ENCODE measurements around the gene BCL2L2.

BCL2L2 gene

GRCh38 chr14:23354990-23355389 is 48.4 kb downstream of the BCL2L2 start:
- no peak overlapping the region for H3K4me3 ChIP-seq (ENCODE audit: insufficient read length, low read depth)
- no peak for DNase-seq (ENCODE audit: low read depth, low spot score)
- H3K4me1 ChIP-seq (ENCODE audit: insufficient read depth, insufficient read length) = no peaks in the 10 kb centered on the region
- H3K36me3 ChIP-seq (ENCODE audit: insufficient read depth, insufficient read length, low read length) = peaks cover 60% of the 10 kb centered on the region
- no peak for TF ChIP-seq YY1 (IDR thresholded peaks at IDR 0.05; ENCODE audit: insufficient read depth, insufficient read length)
- TF ChIP-seq ZNF274 (IDR thresholded peaks at IDR 0.05; ENCODE audit: low read depth, low read length) = no peak
- TF ChIP-seq SUZ12 (IDR thresholded peaks at IDR 0.05; ENCODE audit: extremely low read depth, insufficient read depth, insufficient read length) = no peak
- no peak overlapping the region for H3K9ac ChIP-seq (ENCODE audit: insufficient read length, low read depth)
- no peaks in the 10 kb centered on the region for H3K9me3 ChIP-seq (ENCODE audit: insufficient read depth, low read length)
- peaks cover 9% of the 10 kb centered on the region for H3K27me3 ChIP-seq (ENCODE audit: insufficient read depth, insufficient read length)

- no peak overlapping the region for H3K9ac ChIP-seq (ENCODE audit: insufficient read length, low read depth)
- H3K4me3 ChIP-seq (ENCODE audit: insufficient read length, low read depth) = no peak overlapping the region
- DNase-seq (ENCODE audit: low read depth, low spot score) = no peak
- no peak for TF ChIP-seq YY1 (IDR thresholded peaks at IDR 0.05; ENCODE audit: insufficient read depth, insufficient read length)
- TF ChIP-seq SUZ12 (IDR thresholded peaks at IDR 0.05; ENCODE audit: extremely low read depth, insufficient read depth, insufficient read length) = no peak
- no peak for TF ChIP-seq ZNF274 (IDR thresholded peaks at IDR 0.05; ENCODE audit: low read depth, low read length)
- H3K4me1 ChIP-seq (ENCODE audit: insufficient read depth, insufficient read length) = no peaks in the 10 kb centered on the region
- peaks cover 64% of the 10 kb centered on the region for H3K36me3 ChIP-seq (ENCODE audit: insufficient read depth, insufficient read length, low read length)
- H3K27me3 ChIP-seq (ENCODE audit: insufficient read depth, insufficient read length) = peaks cover 8% of the 10 kb centered on the region
- no peaks in the 10 kb centered on the region for H3K9me3 ChIP-seq (ENCODE audit: insufficient read depth, low read length)
These were observed 49.3 kb downstream of the BCL2L2 start for GRCh38 chr14:23355871-23356435.

GRCh38 chr14:23356662-23357061 is 50.0 kb downstream of the BCL2L2 start:
- Histone ChIP-seq H3K36me3 (ENCODE audit: insufficient read depth, insufficient read length, low read length) (peaks cover 63% of the 10 kb centered on the region), H3K4me1 (ENCODE audit: insufficient read depth, insufficient read length) (no peaks in the 10 kb centered on the region), H3K27me3 (ENCODE audit: insufficient read depth, insufficient read length) (peaks cover under 1% of the 10 kb centered on the region), H3K4me3 (ENCODE audit: insufficient read length, low read depth) (no peak overlapping the region), H3K9me3 (ENCODE audit: insufficient read depth, low read length) (no peaks in the 10 kb centered on the region), H3K9ac (ENCODE audit: insufficient read length, low read depth) (no peak overlapping the region)
- no peak for DNase-seq (ENCODE audit: low read depth, low spot score)
- TF ChIP-seq YY1 (IDR thresholded peaks at IDR 0.05; ENCODE audit: insufficient read depth, insufficient read length) = no peak
- TF ChIP-seq ZNF274 (IDR thresholded peaks at IDR 0.05; ENCODE audit: low read depth, low read length) = no peak
- no peak for TF ChIP-seq SUZ12 (IDR thresholded peaks at IDR 0.05; ENCODE audit: extremely low read depth, insufficient read depth, insufficient read length)

- TF ChIP-seq ZNF274 (IDR thresholded peaks at IDR 0.05; ENCODE audit: low read depth, low read length) (no peak), YY1 (IDR thresholded peaks at IDR 0.05; ENCODE audit: insufficient read depth, insufficient read length) (no peak), SUZ12 (IDR thresholded peaks at IDR 0.05; ENCODE audit: extremely low read depth, insufficient read depth, insufficient read length) (no peak)
- Histone ChIP-seq H3K4me3 (ENCODE audit: insufficient read length, low read depth) (no peak overlapping the region), H3K9me3 (ENCODE audit: insufficient read depth, low read length) (no peaks in the 10 kb centered on the region), H3K4me1 (ENCODE audit: insufficient read depth, insufficient read length) (no peaks in the 10 kb centered on the region), H3K9ac (ENCODE audit: insufficient read length, low read depth) (no peak overlapping the region), H3K27me3 (ENCODE audit: insufficient read depth, insufficient read length) (no peaks in the 10 kb centered on the region), H3K36me3 (ENCODE audit: insufficient read depth, insufficient read length, low read length) (peaks cover 69% of the 10 kb centered on the region)
- DNase-seq (ENCODE audit: low read depth, low spot score) = no peak
These were observed 50.6 kb downstream of the BCL2L2 start for GRCh38 chr14:23357261-23357660.

GRCh38 chr14:23358042-23358441 is 51.4 kb downstream of the BCL2L2 start:
- Histone ChIP-seq H3K4me3 (ENCODE audit: insufficient read length, low read depth) (no peak overlapping the region), H3K9me3 (ENCODE audit: insufficient read depth, low read length) (no peaks in the 10 kb centered on the region), H3K4me1 (ENCODE audit: insufficient read depth, insufficient read length) (peaks cover under 1% of the 10 kb centered on the region), H3K27me3 (ENCODE audit: insufficient read depth, insufficient read length) (no peaks in the 10 kb centered on the region), H3K9ac (ENCODE audit: insufficient read length, low read depth) (no peak overlapping the region), H3K36me3 (ENCODE audit: insufficient read depth, insufficient read length, low read length) (peaks cover 74% of the 10 kb centered on the region)
- DNase-seq (ENCODE audit: low read depth, low spot score) = no peak
- TF ChIP-seq ZNF274 (IDR thresholded peaks at IDR 0.05; ENCODE audit: low read depth, low read length) (no peak), SUZ12 (IDR thresholded peaks at IDR 0.05; ENCODE audit: extremely low read depth, insufficient read depth, insufficient read length) (no peak)

GRCh38 chr14:23358553-23359166 is 52.0 kb downstream of the BCL2L2 start:
- TF ChIP-seq YY1 (IDR thresholded peaks at IDR 0.05; ENCODE audit: insufficient read depth, insufficient read length) = no peak
- no peak for TF ChIP-seq SUZ12 (IDR thresholded peaks at IDR 0.05; ENCODE audit: extremely low read depth, insufficient read depth, insufficient read length)
- DNase-seq (ENCODE audit: low read depth, low spot score) = no peak
- H3K36me3 ChIP-seq (ENCODE audit: insufficient read depth, insufficient read length, low read length) = peaks cover 80% of the 10 kb centered on the region

GRCh38 chr14:23359167-23359626 is 52.6 kb downstream of the BCL2L2 start:
- H3K27me3 ChIP-seq (ENCODE audit: insufficient read depth, insufficient read length) = no peaks in the 10 kb centered on the region
- H3K4me1 ChIP-seq (ENCODE audit: insufficient read depth, insufficient read length) = peaks cover 11% of the 10 kb centered on the region
- H3K36me3 ChIP-seq (ENCODE audit: insufficient read depth, insufficient read length, low read length) = peaks cover 85% of the 10 kb centered on the region
- H3K4me3 ChIP-seq (ENCODE audit: insufficient read length, low read depth) = no peak overlapping the region
- DNase-seq (ENCODE audit: low read depth, low spot score) = no peak
- TF ChIP-seq YY1 (IDR thresholded peaks at IDR 0.05; ENCODE audit: insufficient read depth, insufficient read length) (no peak), SUZ12 (IDR thresholded peaks at IDR 0.05; ENCODE audit: extremely low read depth, insufficient read depth, insufficient read length) (no peak), ZNF274 (IDR thresholded peaks at IDR 0.05; ENCODE audit: low read depth, low read length) (no peak)
- H3K9me3 ChIP-seq (ENCODE audit: insufficient read depth, low read length) = no peaks in the 10 kb centered on the region
- H3K9ac ChIP-seq (ENCODE audit: insufficient read length, low read depth) = no peak overlapping the region

More at GRCh38 chr14:23358553-23359166, 52.0 kb downstream of the BCL2L2 start:
- H3K4me3 ChIP-seq (ENCODE audit: insufficient read length, low read depth) = no peak overlapping the region
- no peak overlapping the region for H3K9ac ChIP-seq (ENCODE audit: insufficient read length, low read depth)
- peaks cover 7% of the 10 kb centered on the region for H3K4me1 ChIP-seq (ENCODE audit: insufficient read depth, insufficient read length)
- H3K27me3 ChIP-seq (ENCODE audit: insufficient read depth, insufficient read length) = no peaks in the 10 kb centered on the region
- H3K9me3 ChIP-seq (ENCODE audit: insufficient read depth, low read length) = no peaks in the 10 kb centered on the region

Data from NT2/D1 (cell line).